HG03520 (cell line): ENCODE results near the gene NLRP13.
"Not testable (repeated sequence)": the region's sequence is repeated elsewhere in the genome, so short reads cannot be mapped to it uniquely, and the experiment has no call there.

Experiments
- ATAC-seq: cut with Tn5 transposase; IDR thresholded peaks from one replicate; pipeline ENCODE4 v1.9.1; 2021; ENCODE audit warnings: mild to moderate bottlenecking, moderate library complexity; ENCODE audit not compliant: unreplicated experiment

NLRP13 gene

GRCh38 chr19:55931936-55932386, at the start of gene NLRP13:
Gene NLRP13 (minus strand): TSS chr19:55932336. CDS start chr19:55932311, 25 bp downstream.
- no peak for ATAC-seq

- ATAC-seq = no peak
These were observed 48.3 kb upstream of the NLRP13 start for GRCh38 chr19:55980415-55980814.

- no peak for ATAC-seq
These were observed 41.8 kb upstream of the NLRP13 start for GRCh38 chr19:55973982-55974381.

GRCh38 chr19:55962186-55962585, 30.1 kb upstream of the NLRP13 start:
- ATAC-seq = no peak

- no peak for ATAC-seq
These were observed 28.0 kb upstream of the NLRP13 start for GRCh38 chr19:55959996-55960675.

- ATAC-seq = no peak
These were observed 26.2 kb upstream of the NLRP13 start for GRCh38 chr19:55958356-55958755.

GRCh38 chr19:55956431-55956830, 24.3 kb upstream of the NLRP13 start:
- no peak for ATAC-seq

- ATAC-seq = not testable (repeated sequence)
These were observed 18.4 kb upstream of the NLRP13 start for GRCh38 chr19:55950566-55950965.

GRCh38 chr19:55947532-55947931, 15.4 kb upstream of the NLRP13 start, which contains the start of gene NLRP8:
Gene NLRP8 (plus strand): TSS chr19:55947832.
- ATAC-seq = no peak

- no peak for ATAC-seq
These were observed 8.2 kb upstream of the NLRP13 start for GRCh38 chr19:55940306-55940705.

GRCh38 chr19:55939206-55939605, 7.1 kb upstream of the NLRP13 start:
- no peak for ATAC-seq

GRCh38 chr19:55935206-55935605, 3.1 kb upstream of the NLRP13 start:
- ATAC-seq = no peak

- ATAC-seq = no peak
These were observed 1.1 kb downstream of the NLRP13 start for GRCh38 chr19:55930996-55931515.

- not testable (repeated sequence) for ATAC-seq
These were observed 2.9 kb downstream of the NLRP13 start for GRCh38 chr19:55929258-55929657.

- no peak for ATAC-seq
These were observed 4.1 kb downstream of the NLRP13 start for GRCh38 chr19:55927991-55928390.

GRCh38 chr19:55923556-55923955, 8.6 kb downstream of the NLRP13 start:
- ATAC-seq = no peak

- ATAC-seq = no peak
These were observed 18.4 kb downstream of the NLRP13 start for GRCh38 chr19:55913643-55914268.

- ATAC-seq = no peak
These were observed 19.2 kb downstream of the NLRP13 start for GRCh38 chr19:55912916-55913315.

- no peak for ATAC-seq
These were observed 22.3 kb downstream of the NLRP13 start for GRCh38 chr19:55909801-55910200.

- ATAC-seq = no peak
These were observed 24.4 kb downstream of the NLRP13 start for GRCh38 chr19:55907746-55908145.

GRCh38 chr19:55907286-55907685, 24.9 kb downstream of the NLRP13 start:
- no peak for ATAC-seq

GRCh38 chr19:55902080-55902751, 29.9 kb downstream of the NLRP13 start:
- ATAC-seq = no peak
